Panc1 (cell line): ENCODE measurements around the gene C2orf76. TPM values are rescaled to one million over a fixed set of nuclear protein-coding genes. Genes with fewer than 3 reads are reported as not detected.
"Not testable (repeated sequence)": the region's sequence is repeated elsewhere in the genome, so short reads cannot be mapped to it uniquely, and the experiment has no call there.

ENCODE experiments used
- ATAC-seq: fragments of 200-7000 bp; cut with Tn5 transposase; 2 replicates; pipeline ENCODE4 v1.9.1; 2020; ENCODE audit warnings: mild to moderate bottlenecking, moderate library complexity
- BruUV-seq: library from RNA; stranded (reverse); fragments of 400-500 nt; replicated peaks from 2 replicates; lab custom pipeline; 2021; lab: Mats Ljungman, UMichigan
- CTCF ChIA-PET: fragments of 300-600 bp; sonication (Branson Sonifier 250); formaldehyde crosslinking; loops from one replicate; lab custom pipeline; 2022; ENCODE audit warnings: antibody characterized with exemption; lab: Charles Lee
- POLR2A ChIA-PET: fragments of 300-600 bp; sonication (Branson Sonifier 250); formaldehyde crosslinking; loops from one replicate; lab custom pipeline; 2022; ENCODE audit warnings: antibody characterized with exemption; lab: Charles Lee
- DNase-seq: peaks from one replicate; pipeline ENCODE4 v3.0.0-alpha.2; 2010; ENCODE audit warnings: low read depth, low spot score
- H3K27ac ChIP-seq: 2 replicates; pipeline ENCODE4 v1.5.1; 2011; ENCODE audit warnings: mild to moderate bottlenecking, low read length, inconsistent platforms
- H3K27me3 ChIP-seq: fragments of 200-500 bp; sonication (Bioruptor generic); 2 replicates; pipeline ENCODE4 v1.6.0; 2014; ENCODE audit warnings: low read length, inconsistent platforms; ENCODE audit not compliant: control insufficient read depth, insufficient read depth
- H3K36me3 ChIP-seq: fragments of 200-500 bp; sonication (Bioruptor generic); 2 replicates; pipeline ENCODE4 v1.5.1; 2014; ENCODE audit warnings: inconsistent platforms, mild to moderate bottlenecking, low read length, moderate library complexity; ENCODE audit not compliant: control insufficient read depth, insufficient read depth
- H3K4me1 ChIP-seq: 2 replicates; pipeline ENCODE4 v1.5.1; 2011; ENCODE audit warnings: inconsistent platforms, mild to moderate bottlenecking, low read length, moderate library complexity; ENCODE audit not compliant: control insufficient read depth, insufficient read depth
- H3K4me3 ChIP-seq, 2 experiments: 2 replicates each; pipeline ENCODE4 v1.5.1; 2011 to 2012; ENCODE audit warnings: low read depth in 2 of 2, low read length in 2 of 2, mild to moderate bottlenecking in 2 of 2, inconsistent platforms in 1 of 2, moderate library complexity in 1 of 2
- H3K9me3 ChIP-seq: fragments of 200-500 bp; sonication (Bioruptor generic); 2 replicates; pipeline ENCODE4 v1.5.1; 2014; ENCODE audit warnings: low read depth, mild to moderate bottlenecking, inconsistent platforms, low read length, moderate library complexity; ENCODE audit not compliant: control insufficient read depth, insufficient read depth
- POLR2AphosphoS5 ChIP-seq: IDR thresholded peaks from 2 replicates; pipeline ENCODE4 v1.6.1; 2012; ENCODE audit warnings: mild to moderate bottlenecking, low read depth, low read length, moderate library complexity
- REST ChIP-seq, 2 experiments: IDR thresholded peaks; 2 replicates each; pipeline ENCODE4 v1.6.1; 2011 to 2012; ENCODE audit warnings: low read depth in 2 of 2, control low read depth in 1 of 2, low read length in 1 of 2, mild to moderate bottlenecking in 1 of 2, moderate library complexity in 1 of 2; ENCODE audit not compliant: insufficient read depth in 1 of 2
- SIN3A ChIP-seq: IDR thresholded peaks from 2 replicates; pipeline ENCODE4 v1.6.1; 2012; ENCODE audit warnings: low read depth, mild to moderate bottlenecking, low read length, moderate library complexity, borderline replicate concordance; ENCODE audit not compliant: insufficient read depth
- TCF7L2 ChIP-seq: IDR thresholded peaks from 2 replicates; pipeline ENCODE4 v1.6.1; 2011; ENCODE audit warnings: mild to moderate bottlenecking, low read depth, low read length, inconsistent platforms
- in situ Hi-C: cut with HindIII; loops from 2 replicates; pipeline ENCODE4 v1.10.0; 2016; ENCODE audit warnings: low sequenced_read_pairs, low pct_unique_long_range_greater_than_20kb
- intact Hi-C: fragments of 100-400 bp; cut with micrococcal nuclease; formaldehyde crosslinking; loops from one replicate; pipeline ENCODE4 v1.10.0; 2022; ENCODE audit not compliant: unreplicated experiment
- total RNA-seq: library from RNA; stranded (reverse); gene quantifications from one replicate; pipeline ENCODE4 v1.2.1, GENCODE V29; 2021; ENCODE audit not compliant: unreplicated experiment
- TF ChIP-seq, protein P1 (sequence below): fragments of 450-650 bp; IDR thresholded peaks from 2 replicates; pipeline ENCODE4 v1.5.1; 2017; ENCODE audit warnings: mild to moderate bottlenecking

Gene C2orf76
- total RNA-seq, 1 experiment from 2014 or later = 22.7 TPM

DNA sequence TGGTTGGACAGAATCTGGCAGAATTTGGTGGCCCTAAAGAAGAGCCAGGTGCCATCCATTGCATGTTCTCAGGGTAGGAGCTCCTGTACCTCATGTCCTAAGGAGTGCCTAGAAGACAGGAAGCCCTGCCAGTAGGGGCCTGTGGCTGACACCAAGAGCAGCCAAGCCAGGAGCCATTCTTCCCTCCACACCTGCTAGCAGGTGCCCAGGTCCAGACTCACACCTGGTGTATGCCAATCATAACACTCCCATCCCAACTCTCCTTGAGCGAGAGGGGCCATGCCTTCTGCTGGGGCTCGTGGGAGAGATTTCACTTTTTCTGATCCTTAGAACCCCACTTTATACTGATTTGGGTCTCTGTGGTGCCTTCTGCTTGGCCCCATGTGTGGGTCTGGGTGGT lies 38.5 kb upstream of the C2orf76 start:
- intact Hi-C loops (no loop called here), in situ Hi-C loops (no loop called here)
- no TSS peak for BruUV-seq
- no peaks in the 10 kb centered on the region for H3K9me3 ChIP-seq
- ATAC-seq = no peak
- CTCF ChIA-PET = no interaction called here
- no peaks in the 10 kb centered on the region for H3K36me3 ChIP-seq
- H3K27ac ChIP-seq = no peak overlapping the region
- DNase-seq = no peak
- H3K4me1 ChIP-seq = no peaks in the 10 kb centered on the region
- H3K4me3 ChIP-seq = no peak overlapping the region
- no peaks in the 10 kb centered on the region for H3K27me3 ChIP-seq
- no peak for TF ChIP-seq POLR2AphosphoS5
- TF ChIP-seq, protein P1, sequence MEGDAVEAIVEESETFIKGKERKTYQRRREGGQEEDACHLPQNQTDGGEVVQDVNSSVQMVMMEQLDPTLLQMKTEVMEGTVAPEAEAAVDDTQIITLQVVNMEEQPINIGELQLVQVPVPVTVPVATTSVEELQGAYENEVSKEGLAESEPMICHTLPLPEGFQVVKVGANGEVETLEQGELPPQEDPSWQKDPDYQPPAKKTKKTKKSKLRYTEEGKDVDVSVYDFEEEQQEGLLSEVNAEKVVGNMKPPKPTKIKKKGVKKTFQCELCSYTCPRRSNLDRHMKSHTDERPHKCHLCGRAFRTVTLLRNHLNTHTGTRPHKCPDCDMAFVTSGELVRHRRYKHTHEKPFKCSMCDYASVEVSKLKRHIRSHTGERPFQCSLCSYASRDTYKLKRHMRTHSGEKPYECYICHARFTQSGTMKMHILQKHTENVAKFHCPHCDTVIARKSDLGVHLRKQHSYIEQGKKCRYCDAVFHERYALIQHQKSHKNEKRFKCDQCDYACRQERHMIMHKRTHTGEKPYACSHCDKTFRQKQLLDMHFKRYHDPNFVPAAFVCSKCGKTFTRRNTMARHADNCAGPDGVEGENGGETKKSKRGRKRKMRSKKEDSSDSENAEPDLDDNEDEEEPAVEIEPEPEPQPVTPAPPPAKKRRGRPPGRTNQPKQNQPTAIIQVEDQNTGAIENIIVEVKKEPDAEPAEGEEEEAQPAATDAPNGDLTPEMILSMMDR = no peak
- TF ChIP-seq SIN3A = no peak
- TF ChIP-seq TCF7L2 = no peak
- no peak for TF ChIP-seq REST (IDR thresholded peaks at IDR 0.05; ENCODE audit: insufficient read depth in 1 of 2, low read depth in 2 of 2, low read length in 1 of 2)
- POLR2A ChIA-PET = no interaction called here

DNA sequence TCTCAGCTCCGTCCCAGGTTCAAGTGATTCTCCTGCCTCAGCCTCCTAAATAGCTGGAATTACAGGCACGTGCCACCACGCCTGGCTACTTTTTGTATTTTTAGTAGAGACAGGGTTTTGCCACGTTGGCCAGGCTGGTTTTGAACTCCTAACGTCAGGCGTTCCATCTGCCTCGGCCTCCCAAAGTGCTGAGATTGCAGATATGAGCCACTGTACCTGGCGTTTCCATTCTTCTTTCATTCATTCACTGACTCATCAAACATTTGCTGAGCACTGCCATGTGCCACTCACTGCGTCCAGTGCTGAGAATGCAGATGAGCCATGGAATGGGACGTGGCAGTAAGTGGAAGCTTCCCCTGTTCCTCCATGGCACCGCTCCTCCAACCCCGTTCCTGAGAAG lies 37.0 kb upstream of the C2orf76 start:
- ATAC-seq, H3K4me3 ChIP-seq, H3K9me3 ChIP-seq, in situ Hi-C loops, DNase-seq, H3K4me1 ChIP-seq, H3K36me3 ChIP-seq, H3K27me3 ChIP-seq, CTCF ChIA-PET, BruUV-seq, intact Hi-C loops, H3K27ac ChIP-seq, POLR2A ChIA-PET: not testable (repeated sequence)

DNA sequence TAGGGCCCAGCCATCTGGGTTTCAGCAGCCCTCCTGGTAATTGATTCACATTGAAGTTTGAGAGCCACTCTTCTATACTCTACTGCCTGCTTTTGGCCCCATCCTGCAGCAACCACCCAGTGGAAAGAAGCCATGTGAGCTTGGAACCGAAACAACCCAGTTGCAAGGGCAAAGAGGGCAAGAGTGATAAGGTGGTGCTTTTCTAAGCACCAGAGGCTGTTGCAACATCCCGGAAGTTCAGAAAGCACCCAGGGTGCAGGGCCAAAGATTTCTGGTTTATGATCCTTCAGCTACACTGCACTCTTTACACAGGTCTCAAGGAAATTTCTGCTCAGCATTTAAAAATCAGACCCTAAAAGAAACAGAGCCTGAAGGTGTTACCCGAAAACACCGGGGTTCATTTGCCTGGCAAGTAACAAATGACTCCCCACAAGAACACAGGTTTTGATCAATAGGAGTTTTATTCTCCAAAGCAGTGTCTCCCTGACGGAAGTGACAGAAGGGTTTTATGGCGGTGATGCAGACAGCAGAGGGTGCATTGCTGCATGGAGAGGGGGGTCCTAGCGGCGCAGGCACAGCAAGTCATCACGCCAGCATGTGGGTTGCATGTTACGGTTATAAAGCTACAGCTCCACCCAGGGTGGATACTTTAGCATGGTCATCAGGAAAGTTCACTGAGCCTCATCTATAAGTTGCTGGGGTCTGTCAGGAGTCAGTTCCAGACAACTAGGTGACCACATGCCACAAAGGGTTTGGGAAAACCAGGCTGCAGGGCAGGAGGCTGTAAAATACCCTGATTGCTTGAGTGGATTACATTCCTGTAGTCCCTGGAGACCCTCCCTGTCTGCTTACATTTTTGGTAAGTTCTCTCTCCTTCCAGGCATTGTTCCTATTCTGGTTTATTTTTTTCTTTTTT lies 36.3 kb upstream of the C2orf76 start:
- Histone ChIP-seq H3K27me3 (no peaks in the 10 kb centered on the region), H3K36me3 (no peaks in the 10 kb centered on the region), H3K9me3 (no peaks in the 10 kb centered on the region), H3K4me1 (no peaks in the 10 kb centered on the region), H3K27ac (no peak overlapping the region), H3K4me3 (no peak overlapping the region)
- ChIA-PET CTCF (no interaction called here), POLR2A (no interaction called here)
- TF ChIP-seq SIN3A = no peak
- TF ChIP-seq REST (IDR thresholded peaks at IDR 0.05; ENCODE audit: insufficient read depth in 1 of 2, low read depth in 2 of 2, low read length in 1 of 2) = no peak
- TF ChIP-seq TCF7L2 = no peak
- intact Hi-C loops (no loop called here), in situ Hi-C loops (no loop called here)
- no peak for ATAC-seq
- no peak for DNase-seq
- no TSS peak for BruUV-seq
